OCI-M2 (cell line): ENCODE results near the gene ALPI.

Experiments used
- DNase-seq: peaks from one replicate; lab custom pipeline; 2025; ENCODE audit not compliant: unreplicated experiment; lab: John Stamatoyannopoulos, UW

Gene ALPI

GRCh38 chr2:232495292-232495691 lies 39.3 kb downstream of the ALPI start:
- no peak for DNase-seq

GRCh38 chr2:232496501-232497270 lies 40.7 kb downstream of the ALPI start:
- DNase-seq = no peak

GRCh38 chr2:232497348-232497747 lies 41.4 kb downstream of the ALPI start:
- DNase-seq = no peak

DNA sequence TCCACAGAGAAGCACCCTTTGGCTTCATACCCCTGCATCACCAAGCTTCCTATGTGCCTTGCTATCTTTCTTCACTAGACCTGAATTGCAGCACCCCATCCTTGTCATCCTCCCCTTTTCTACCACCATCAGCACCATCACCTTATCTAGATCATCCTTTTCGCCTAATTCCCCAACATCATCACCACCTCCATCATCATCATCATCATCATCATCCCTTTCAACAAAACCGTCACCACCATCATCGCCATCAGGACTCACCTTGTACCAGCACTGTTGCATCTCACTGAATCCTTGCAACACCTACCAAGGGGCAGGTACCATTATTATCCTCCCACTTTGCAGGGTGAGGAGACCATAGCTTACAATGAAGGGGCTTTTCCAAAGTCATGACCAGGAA lies 42.5 kb downstream of the ALPI start:
- no peak for DNase-seq

- no peak for DNase-seq
Observed at GRCh38 chr2:232501331-232501771, 45.4 kb downstream of the ALPI start.

GRCh38 chr2:232501794-232502390 lies 45.9 kb downstream of the ALPI start:
- no peak for DNase-seq

DNA sequence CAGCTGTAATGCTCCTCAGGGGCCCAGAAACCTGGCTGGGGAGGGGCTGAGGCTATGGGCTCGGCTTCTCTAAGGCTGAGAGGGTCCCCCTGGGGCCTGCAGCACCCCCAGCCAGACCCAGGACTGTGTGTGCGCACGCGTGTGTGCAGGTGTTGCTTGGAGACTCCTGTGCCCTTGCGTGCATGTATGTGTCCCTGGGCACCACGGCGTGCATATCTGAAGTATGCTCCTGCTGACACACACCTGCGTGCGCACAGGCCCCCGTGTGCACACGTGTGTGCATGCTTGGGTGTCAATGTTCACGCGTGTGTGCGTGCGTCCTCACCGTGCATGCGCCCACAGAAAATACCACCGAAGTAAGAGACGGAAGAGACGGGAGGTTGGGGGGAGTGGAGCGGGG lies 46.6 kb downstream of the ALPI start:
- DNase-seq = no peak

DNA sequence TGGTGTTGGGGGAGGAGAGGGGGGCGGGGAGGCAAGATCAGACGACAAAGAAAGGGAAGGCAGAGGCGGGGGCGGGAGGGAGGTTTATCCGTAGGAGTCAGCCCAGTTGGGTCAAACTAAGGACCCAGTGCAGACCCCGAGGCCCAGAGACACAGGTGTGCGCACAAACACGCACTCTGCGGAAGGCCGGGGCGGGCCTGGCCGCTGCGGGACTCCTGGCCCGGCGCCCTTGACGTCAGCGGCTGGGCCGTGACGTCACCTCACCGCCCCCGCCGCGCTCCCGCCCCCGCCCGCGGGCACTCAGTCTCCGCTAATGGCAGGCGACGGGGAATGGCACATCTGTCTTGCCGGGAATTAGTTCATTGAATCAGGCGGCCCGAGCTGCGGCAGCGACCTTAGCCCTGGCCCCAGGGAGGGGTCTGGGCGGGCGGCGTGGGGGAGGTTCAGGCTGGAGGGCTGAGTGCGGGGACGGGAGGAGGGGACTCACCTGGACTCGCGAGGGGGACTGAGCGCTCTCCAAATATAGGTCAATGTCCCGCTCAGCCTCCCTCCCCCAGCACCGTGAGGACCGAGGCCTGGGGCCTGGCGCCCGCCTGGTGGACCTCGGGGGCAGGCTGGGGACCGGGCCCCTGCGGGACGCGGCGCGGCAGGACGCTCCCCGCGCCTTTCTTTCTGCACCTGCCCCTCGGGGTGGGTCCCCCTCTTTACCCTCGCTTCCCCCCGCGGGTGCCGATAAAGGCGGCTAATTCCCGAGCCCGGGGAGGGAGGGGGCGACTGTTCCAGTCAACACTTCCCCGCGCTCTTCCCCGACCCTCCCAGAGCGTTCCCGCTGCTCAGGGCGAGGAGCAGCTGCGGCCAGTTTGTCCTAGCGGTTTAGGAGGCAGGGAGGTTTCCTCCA lies 47.2 kb downstream of the ALPI start:
- DNase-seq = no peak

GRCh38 chr2:232503809-232504323 lies 47.9 kb downstream of the ALPI start:
- DNase-seq = no peak

DNA sequence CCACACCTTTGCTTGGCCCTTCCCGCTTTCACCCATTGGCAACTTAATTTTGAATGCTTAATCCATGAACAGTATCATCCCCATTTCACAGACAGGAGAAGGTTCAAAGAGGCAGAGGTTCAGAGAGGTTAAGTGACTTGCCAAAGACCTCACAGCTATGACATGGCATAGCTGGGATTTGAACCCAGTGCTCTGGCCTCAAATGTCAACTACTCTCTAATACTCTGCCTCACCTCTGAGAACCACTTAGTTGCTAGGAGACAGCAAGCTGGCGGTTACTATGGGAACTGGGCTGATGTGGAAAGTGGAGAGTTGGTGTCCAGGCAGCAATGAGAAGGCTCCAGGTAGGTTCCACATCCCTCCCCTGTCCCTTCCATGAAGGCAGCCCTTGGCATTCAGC lies 48.5 kb downstream of the ALPI start:
- no peak for DNase-seq

- DNase-seq = no peak
Observed at GRCh38 chr2:232505856-232506255, 49.9 kb downstream of the ALPI start.

GRCh38 chr2:232506709-232507108 lies 50.8 kb downstream of the ALPI start:
- DNase-seq = no peak

DNA sequence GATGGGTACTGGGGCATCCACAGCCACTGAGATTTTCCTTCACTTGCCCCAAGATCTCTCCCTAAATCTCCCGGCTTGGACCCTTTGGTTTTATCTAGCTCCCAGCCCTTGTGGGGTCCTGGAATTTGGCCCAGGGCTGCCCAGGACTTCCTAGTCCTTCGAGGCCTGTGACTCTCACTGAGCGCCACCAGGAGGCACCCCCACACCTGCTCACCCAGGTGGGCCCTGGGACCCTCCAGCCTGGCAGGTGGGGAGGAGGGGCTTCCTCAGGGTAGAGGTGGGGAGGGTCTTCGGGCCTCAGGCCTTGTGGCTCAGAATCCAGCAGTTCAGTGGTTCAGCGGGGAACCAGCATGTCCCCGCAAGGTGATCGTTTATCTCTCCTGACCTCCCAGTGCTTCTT lies 52.3 kb downstream of the ALPI start:
- DNase-seq = no peak
